HG02763 (cell line): ENCODE measurements around the gene ANKRD24.
"Not testable (repeated sequence)": the region's sequence is repeated elsewhere in the genome, so short reads cannot be mapped to it uniquely, and the experiment has no call there.

Source experiments
- ATAC-seq: cut with Tn5 transposase; IDR thresholded peaks from one replicate; pipeline ENCODE4 v1.9.1; 2021; ENCODE audit warnings: mild to moderate bottlenecking, moderate library complexity; ENCODE audit not compliant: unreplicated experiment

ANKRD24 gene

DNA sequence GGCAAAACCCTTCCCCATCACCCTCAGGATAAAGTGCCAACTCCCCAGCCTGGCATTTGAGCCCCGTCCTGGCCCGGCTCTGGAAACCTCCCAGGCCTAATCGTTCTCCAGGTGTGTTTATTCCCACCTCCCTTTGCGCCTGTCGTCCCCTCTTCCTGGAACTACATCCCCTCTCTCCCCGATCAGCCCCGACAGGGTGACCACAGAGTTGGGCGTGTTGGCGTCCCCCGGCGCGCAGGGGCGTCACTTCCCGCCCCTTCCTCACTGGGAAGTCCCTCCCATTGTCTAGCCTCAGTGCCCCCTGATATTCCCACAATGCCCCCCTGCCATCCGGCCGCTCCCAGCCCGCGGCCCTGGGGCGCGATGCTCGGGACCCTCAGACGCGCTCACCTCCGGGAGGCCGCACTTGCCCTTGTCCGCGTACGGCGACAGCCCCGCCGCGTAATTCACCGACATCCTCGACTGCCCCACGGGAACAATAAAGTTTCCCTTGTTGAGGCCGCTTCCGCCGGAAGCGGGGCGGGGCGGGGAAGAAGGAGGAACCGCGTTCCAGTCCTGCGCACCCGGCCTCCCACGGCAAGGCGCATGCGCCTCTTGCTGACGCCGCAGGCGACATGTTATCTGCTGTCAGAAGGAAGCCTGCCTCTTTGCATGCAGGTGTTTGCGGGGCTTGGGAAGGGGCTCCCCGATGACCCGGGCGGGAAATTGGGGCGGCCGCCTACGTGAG lies at the start of gene ANKRD24, which contains the start of gene SIRT6:
Gene ANKRD24 (plus strand): TSS at position 606 of the 727 bp plus-strand sequence. CDS start 3,737 bp downstream, outside the sequence.
Gene SIRT6 (minus strand): TSS at position 480 of the 727 bp plus-strand sequence. CDS start 24 bp downstream, at position 456.
- ATAC-seq, result peak; percentile 71

DNA sequence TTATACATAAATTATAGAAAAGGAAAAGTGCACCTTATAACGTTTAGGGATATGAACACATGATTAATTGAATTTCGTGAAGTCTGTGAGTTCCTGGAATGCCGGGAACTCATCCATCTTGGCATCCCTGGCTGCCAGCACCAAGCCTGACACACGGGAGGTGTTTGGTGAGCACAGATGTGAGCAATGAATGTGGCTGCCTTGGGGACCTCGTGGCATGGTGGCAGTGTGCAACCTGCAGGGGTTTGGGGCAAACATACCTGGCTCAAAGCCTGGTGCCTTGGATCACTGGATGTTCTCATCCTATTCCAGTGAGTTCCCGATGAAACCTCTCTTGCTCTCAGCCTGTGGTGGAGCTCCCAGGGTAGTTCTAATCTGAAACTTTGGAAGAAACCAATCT lies 48.1 kb upstream of the ANKRD24 start:
- no peak for ATAC-seq

DNA sequence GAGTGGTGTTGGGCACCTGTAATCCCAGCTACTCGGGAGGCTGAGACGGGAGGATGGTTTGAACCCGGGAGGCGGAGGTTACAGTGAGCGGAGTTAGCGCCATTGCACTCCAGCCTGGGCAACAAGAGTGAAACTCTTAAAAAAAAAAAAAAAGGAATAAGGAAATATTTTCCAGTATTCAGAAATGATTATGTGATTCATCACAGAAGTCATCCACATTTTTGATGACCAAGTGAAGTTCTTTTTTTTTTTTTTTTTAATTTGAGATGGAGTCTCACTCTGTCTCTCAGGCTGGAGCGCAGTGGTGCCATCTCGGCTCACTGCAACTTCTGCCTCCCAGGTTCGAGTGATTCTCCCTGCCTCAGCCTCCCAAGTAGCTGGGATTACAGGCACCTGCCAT lies 47.1 kb upstream of the ANKRD24 start:
- ATAC-seq, result not testable (repeated sequence)

DNA sequence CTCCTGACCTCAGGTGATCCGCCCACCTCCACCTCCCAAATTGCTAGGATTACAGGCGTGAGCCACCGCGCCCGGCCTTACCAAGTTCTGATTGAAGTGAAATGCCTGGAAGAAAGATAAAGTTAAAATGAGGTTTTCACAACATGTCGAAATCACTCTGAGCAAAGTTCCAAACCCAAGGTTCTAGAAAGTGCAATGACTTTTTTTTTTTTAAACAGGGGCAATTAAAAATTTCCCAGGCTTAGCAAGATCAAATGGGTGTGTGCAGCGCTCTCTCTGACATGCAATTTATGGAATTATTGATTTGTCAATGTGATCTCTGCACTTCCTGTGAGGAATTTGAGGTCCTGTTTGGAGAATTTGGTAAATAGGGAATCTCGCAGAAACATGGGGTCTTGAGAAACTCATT lies 45.8 kb upstream of the ANKRD24 start:
- ATAC-seq, result no peak

DNA sequence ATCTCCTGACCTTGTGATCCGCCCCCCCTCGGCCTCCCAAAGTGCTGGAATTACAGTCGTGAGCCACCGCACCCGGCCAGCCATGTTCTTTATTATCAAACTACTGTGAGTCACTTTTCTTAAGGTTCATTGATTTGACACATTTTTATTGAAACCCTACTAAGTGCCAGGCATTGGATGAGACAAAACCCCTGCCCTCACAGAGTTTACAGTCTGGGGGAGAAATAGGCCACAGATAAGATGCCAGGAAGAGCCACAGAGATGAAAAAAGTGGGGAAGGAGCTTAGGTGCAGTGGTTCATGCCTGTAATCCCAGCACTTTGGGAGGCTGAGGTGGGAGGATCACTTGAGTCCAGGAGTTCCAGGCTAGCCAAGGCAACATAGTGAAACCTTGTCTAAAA lies 44.0 kb upstream of the ANKRD24 start:
- ATAC-seq, result no peak

DNA sequence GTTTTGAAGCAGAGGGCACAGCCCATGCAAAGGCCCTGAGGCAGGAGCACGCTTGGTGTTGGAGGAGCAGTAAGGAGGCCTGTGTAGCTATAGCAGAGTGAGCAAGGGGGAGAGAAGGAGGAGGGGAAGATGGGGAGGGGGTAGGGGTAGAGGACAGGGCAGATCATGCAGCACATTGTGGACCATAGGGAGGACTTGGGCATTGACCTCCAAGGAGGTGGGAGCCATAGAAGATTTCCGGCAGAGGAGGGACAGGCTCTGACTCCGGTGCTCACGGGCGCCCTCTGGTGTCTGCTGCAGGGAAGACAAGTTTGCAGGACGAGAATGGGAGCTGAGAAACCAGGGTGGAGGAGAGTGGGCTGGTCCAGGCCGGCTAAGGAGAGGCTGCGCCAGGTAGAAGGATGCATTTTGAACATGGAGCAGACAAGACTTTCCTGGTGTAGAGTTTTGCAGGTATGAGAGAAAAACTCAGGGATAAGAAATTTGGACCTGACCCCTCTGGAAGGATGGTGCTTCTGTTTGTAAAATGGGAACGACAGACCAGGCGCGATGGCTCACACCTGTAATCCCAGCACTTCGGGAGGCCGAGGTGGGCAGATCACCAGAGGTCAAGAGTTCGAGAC lies 42.8 kb upstream of the ANKRD24 start:
- no peak for ATAC-seq

DNA sequence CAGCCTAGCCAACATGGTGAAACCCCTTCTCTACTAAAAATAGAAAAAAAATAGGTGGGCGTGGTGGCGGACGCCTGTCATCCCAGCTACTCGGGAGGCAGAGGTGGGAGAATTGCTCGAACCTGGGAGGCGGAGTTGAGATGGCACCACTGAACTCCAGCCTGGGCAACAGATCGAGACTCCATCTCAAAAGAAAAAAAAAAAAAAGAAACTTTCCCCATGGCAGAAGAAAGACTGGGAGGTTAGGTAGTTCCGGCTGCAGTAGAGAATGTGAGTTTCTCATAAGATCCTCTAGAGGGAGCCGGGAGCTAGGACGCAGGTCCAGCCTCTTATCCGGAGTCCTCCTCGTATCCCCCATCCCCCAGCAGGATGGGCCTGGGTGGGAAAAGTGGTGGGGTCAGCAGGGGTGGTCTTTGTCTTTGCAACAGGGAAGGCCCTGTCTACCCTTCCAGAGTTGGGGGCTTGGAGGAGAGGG lies 42.2 kb upstream of the ANKRD24 start:
- ATAC-seq, result no peak

DNA sequence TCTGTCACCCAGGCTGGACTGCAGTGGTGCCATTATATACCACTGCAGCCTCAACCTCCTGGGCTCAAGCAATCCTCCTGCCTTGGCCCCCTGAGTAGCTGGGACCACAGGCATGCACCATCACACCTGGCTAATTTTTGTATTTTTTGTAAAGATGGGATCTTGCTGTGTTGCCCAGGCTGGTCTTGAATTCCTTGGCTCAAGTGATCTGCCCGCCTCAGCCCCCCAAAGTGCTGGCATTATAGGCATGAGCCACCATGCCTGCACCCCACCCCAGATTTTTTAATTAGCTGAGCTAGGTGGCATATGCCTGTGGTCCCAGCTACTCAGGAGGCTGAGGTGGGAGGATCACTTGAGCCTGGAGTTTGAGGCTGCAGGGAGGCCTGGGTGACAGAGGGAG lies 39.6 kb upstream of the ANKRD24 start:
- not testable (repeated sequence) for ATAC-seq

DNA sequence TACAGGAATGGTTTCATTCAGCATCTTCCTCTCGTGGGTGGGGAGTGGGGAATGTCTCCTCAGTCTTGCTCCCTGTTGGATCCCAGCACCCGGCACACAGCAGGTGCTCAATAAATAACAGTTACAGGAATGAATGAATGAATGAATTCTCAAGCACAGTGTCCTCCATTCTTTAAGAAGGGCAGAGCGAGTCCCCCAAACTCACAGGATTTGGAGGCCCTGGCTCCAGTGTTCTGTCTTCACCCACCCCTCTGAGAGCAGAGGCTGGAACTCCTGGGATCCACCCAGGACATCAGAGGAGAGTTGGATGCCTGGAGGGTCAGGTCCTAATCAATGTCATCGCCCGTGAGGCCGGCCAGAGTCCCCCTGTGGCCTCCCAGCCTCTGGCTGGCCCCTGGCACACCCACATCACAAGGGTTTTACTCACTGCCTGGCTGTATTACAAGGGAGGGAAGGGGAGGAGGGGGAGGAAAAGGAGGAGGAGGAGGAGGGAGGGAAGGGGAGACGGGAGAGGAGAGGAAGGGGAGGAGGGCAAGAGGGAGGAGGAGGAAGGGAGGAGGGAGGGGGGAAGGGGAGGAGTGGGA lies 37.7 kb upstream of the ANKRD24 start:
- ATAC-seq, result no peak

DNA sequence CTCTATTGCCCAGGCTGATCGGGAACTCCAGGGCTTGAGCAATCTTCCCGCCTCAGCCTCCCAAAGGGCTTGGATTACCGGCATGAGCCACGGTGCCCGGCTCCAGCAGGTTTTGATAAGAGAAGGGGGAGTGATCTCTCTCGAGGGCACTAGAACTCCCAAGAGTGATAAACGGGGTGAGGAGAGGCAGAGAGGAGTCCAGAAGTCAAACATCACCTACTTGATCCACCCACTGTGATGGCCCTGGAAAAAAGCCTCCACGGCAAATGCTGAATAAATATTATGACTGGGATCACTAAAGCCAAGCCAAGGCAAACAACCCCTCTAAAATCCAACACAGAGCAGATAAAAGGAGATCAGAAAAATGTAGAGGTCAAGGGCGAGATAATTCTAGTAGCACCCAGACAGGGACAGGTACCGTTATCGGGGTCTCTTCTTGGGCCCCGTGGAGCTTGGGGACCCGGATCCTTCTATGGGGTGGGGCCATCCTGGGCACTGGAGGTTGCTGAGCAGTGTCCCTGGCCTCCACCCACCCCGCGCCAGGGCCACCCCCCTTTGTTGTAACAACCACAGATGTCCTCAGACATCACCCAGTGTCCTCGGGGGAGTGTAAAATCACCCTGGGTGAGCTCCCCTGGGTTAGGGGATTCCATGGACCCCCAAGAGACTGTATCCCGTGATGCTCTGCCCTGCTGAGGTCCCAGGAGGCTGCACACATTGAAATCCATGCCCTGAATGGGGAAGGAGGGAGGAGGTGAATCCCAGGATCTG lies 32.8 kb upstream of the ANKRD24 start:
- ATAC-seq, result no peak

DNA sequence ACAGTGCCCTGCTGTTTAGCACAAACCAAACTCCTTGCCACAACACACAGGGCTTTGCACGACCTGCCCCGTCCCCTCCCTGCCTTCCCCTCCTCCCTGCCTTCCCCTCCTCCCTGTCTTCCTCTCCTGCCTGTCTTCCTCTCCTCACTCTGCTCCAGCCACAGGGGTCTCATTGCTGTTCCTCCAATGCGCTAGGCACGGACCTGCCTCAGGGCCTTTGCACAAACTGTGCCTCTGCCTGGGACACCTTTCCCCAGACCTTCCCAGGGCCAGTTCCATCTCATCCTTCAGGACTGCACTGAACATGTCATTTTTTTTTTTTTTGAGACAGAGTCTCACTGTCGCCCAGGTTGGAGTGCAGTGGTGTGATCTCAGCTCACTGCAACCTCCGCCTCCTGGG lies 30.9 kb upstream of the ANKRD24 start:
- no peak for ATAC-seq

DNA sequence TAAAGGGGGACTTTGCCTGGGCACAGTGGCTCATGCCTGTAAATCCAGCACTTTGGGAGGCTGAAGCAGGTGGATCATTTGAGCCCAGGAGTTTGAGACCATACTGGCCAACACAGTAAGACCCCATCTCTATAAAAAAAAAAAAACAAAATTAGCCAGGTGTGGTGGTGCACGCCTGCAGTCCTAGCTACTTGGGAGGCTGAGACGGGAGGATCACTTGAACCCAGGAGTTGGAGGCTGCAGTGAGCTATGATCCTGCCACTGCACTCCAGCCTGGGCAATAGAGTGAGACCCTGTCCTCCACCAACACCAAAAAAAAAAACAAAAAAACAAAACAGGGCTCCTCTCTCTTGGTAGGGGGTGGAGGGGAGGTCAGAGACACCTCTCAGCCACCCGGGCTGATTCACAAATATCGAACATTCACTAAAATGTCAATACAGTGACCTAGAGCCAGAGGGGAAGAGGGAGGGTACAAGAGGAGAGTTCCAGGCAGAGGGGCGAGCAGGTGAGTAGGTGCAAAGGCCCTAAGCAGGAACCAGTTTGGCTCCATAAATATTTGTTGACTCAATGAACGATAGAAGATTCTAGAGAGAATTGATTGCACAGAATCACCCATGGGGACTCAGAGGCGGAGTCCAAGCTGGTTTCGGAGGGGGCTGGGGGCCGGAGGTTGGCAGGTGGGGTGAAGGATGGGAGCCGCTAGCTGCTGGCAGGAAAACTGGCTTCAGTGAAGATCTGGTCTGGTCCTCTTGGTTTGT lies 30.1 kb upstream of the ANKRD24 start:
- ATAC-seq, result no peak

DNA sequence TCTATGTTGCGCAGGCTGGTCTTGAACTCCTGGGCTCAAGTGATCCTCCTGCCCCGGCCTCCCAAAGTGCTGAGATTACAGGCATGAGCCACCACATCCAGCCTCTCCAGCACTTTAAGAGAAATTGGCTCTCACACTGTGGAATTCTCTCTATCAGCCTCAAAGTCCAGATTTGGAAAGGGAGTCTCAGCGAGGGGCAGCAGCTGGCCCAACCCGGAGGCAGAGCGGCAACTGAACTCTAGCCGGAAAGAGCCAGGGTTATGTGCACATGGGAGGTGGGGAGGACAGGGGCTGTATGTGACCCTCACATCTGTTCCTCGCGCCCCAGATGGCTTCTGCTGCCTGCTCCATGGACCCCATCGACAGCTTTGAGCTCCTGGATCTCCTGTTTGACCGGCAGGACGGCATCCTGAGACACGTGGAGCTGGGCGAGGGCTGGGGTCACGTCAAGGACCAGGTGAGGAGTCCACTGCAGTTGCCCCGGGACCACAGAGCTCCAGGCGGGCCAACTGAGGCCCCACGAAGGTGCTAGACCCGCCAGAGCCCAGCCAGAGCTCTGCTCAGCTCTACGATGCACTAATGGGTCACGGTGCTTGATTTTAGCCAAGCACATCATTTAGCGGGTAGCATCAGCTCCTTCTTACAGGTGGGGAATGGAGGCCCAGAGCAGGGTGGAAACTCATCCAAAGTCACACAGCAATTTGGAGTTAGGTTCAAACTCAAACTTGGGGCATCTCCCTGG lies 27.7 kb upstream of the ANKRD24 start:
- ATAC-seq, result no peak

DNA sequence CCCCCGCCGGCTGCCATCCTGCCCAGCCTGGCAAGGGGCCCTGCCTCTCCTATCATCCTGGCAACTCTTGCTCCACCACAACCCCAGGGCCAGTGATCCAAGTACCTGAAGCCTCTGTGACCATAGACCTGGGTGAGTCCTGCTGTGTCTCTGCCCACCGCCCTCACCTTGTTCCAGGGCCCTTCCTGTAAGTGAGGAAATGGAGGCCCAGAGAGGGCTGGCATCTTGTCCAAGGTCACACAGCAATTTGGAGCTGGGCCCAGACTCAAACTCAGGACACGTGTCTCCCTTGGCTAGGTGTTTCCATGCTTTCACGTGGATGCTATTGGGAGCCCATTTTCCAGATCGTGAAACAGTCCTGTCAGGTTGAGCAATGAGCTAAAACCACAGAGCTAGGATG lies 25.3 kb upstream of the ANKRD24 start:
- ATAC-seq, result no peak

DNA sequence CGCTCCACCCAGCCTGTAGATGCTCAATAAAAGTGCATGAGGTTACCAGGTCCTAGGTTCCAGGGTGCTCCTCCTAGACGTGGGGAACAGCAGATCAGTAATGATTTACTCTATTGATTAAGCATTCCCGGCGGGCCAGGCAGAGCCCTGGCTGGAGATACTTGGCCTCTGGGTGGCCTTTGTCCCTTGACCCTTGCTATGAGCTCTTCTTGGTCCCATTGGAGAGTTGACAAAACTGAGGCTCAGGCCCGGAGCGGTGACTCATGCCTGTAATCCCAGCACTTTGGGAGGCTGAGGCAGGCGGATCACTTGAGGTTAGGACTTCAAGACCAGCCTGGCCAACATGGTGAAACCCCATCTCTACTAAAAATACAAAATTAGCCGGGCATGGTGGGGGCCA lies 24.5 kb upstream of the ANKRD24 start:
- not testable (repeated sequence) for ATAC-seq

DNA sequence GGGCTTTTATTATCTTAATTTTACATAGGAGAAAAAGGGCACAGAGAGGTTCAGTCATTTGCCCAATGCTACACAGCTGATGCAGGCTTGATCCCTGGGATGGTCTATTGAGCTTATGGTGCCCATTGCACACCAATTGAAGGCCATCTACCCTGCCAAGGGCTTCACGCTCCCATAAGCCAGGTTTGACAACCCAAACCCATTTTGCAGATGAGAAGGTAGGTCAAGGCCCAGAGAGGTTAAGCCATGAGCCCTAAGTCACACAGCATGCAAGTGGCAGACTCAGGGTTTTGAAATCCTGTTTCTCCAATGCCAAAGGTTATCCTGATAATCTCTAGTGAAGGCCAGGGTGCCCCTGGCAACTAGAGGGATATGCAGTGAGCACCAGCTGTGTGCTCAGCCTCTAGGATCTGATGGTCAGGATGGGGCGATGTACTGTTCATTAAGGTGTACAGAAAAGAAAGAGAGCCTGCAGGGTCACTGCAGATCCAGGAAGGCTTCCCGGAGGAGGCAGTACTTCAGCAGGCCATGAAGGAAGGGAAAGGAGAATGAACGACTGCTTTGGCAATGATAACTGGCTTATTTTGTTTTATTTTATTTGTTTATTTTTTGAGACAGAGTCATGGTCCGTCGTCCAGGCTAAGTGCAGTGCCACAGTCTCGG lies 20.9 kb upstream of the ANKRD24 start:
- ATAC-seq, result no peak

DNA sequence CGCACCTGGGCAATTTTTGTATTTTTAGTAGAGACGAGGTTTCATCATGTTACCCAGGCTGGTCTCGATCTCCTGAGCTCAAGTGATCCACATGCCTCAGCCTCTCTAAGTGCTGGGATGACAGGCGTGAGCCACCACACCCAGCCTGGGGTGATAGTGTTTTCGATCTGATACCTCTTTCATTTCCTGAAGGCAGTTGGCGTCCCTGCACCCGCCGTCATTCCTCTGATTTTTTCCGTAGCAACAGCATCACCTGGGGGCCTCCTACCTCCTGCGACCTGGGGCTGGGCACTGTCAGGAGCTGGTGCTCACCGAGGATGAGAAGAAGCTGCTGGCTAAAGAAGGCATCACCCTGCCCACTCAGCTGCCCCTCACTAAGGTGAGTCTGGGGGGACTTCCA lies 18.2 kb upstream of the ANKRD24 start:
- no peak for ATAC-seq

DNA sequence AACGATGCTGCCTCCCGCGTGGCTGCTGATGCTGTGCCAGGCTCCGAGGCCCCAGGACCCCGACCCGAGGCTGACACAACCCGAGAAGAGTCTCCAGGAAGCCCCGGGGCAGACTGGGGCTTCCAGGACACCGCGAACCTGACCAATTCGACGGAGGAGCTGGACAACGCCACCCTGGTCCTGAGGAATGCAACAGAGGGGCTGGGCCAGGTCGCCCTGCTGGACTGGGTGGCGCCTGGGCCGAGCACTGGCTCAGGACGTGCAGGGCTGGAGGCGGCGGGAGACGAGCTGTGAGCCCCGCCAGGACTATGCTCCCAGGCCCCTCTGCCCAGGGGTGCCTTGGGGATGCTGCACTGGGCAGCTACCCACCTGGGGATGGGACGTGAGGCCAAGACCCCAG lies 10.8 kb upstream of the ANKRD24 start:
- ATAC-seq, result no peak

DNA sequence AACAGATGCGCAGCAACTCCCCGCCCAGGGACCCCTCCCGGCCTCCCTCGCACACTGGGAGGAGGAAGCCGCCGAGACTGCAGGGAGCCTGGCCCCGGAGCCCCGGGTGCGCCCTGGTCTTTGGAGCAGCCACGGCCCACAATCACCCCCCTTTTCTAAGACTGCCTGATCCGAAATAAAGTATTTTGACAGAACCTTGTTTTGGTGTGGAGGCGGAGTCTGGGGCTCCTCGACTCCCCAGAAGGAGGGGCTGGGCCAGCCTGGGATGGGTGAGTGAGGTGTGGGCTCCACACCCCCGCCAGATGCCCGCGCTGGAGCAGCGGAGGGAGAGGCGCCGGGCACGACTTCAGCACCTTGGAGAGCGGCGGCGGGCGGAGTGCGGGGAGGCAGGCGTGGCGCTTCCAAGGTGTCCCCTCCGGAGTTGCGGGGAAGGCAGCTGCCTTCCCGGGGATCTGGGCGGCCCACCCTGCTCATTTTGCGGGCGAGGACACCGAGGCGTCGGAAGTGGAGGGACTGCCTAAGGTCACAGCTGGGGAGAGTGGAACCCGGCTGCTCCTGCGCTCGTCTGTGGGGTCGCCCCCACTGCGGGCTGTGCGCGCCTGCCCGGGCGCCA lies 9.5 kb upstream of the ANKRD24 start:
- ATAC-seq, result no peak
